ENCODE data around the gene SDK1. TPM values are rescaled to one million over a fixed set of nuclear protein-coding genes. Genes with fewer than 3 reads are reported as not detected.

SDK1 gene
- total and polyA plus RNA-seq, 12 donors = 1.0 to 5.3 (median 3.2) TPM

DNA sequence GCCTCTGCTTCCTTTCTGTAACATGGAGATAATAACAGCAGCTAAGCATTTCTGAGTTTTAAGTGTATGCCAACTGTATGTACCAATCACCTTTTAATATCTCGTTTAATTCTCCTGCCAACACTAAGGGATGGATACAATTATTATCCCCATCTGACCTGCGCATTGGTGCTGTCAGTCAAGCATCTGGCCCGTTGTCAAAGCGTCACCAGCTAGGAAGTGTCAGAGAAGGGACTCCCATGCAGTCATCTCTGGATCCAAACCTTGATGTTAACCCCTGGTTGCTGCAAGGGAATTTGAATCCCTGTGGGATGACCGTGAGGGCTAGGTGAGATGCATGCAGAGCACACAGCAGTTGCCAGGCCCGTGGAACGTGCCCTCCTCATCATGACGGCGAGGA is 506.8 kb downstream of the SDK1 start:
- ATAC-seq (no peak), DNase-seq (no peak)
- Histone ChIP-seq H3K9me3 (peaks cover 0 to 8% (median 0%) of the 10 kb centered on the region in 11 donors), H3K27me3 (no peaks in the 10 kb centered on the region), H3K4me3 (no peak overlapping the region), H3K4me1 (no peaks in the 10 kb centered on the region), H3K27ac (no peak overlapping the region), H3K36me3 (no peaks in the 10 kb centered on the region)
- TF ChIP-seq, protein P1, sequence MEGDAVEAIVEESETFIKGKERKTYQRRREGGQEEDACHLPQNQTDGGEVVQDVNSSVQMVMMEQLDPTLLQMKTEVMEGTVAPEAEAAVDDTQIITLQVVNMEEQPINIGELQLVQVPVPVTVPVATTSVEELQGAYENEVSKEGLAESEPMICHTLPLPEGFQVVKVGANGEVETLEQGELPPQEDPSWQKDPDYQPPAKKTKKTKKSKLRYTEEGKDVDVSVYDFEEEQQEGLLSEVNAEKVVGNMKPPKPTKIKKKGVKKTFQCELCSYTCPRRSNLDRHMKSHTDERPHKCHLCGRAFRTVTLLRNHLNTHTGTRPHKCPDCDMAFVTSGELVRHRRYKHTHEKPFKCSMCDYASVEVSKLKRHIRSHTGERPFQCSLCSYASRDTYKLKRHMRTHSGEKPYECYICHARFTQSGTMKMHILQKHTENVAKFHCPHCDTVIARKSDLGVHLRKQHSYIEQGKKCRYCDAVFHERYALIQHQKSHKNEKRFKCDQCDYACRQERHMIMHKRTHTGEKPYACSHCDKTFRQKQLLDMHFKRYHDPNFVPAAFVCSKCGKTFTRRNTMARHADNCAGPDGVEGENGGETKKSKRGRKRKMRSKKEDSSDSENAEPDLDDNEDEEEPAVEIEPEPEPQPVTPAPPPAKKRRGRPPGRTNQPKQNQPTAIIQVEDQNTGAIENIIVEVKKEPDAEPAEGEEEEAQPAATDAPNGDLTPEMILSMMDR (IDR thresholded peaks at IDR 0.05) = no peak
- intact Hi-C loops (cut with DNase I) = no loop called here
- WGBS, 2 donors = 56 to 73% methylated on average over 9 of the region's 9 CpGs

DNA sequence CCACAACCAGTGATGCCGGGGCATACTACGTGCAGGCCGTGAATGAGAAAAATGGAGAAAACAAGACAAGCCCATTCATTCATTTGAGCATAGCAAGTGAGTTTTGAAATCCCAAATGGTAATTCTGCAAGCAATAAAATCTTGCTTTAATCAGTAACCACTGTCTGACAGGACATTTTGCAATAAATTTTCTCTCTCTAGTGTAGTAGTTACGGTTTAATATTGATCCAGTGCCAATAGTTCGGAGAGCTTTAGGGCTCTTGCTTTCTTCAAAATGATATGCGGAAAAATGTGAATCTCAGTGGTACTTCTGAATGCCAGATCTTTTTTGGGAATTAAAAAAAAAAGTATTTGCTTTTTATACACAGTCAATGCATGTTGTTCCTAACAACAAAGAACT is 520.4 kb downstream of the SDK1 start:
- Histone ChIP-seq H3K27me3 (no peaks in the 10 kb centered on the region), H3K4me3 (no peak overlapping the region), H3K4me1 (no peaks in the 10 kb centered on the region), H3K27ac (no peak overlapping the region), H3K36me3 (no peaks in the 10 kb centered on the region), H3K9me3 (no peaks in the 10 kb centered on the region)
- TF ChIP-seq, protein P1 (IDR thresholded peaks at IDR 0.05) = no peak
- 84 to 89% methylated on average over 6 of the region's 6 CpGs for WGBS, 2 donors
- intact Hi-C loops (cut with DNase I) = no loop called here
- DNase-seq = no peak
- ATAC-seq = no peak

GRCh38 chr7:3825491-3825890 is 524.4 kb downstream of the SDK1 start:
- intact Hi-C loops (cut with DNase I) = no loop called here
- no peak for DNase-seq
- Histone ChIP-seq H3K4me3 (no peak overlapping the region), H3K27ac (no peak overlapping the region), H3K36me3 (no peaks in the 10 kb centered on the region), H3K9me3 (no peaks in the 10 kb centered on the region), H3K27me3 (no peaks in the 10 kb centered on the region), H3K4me1 (no peaks in the 10 kb centered on the region)
- TF ChIP-seq, protein P1 (IDR thresholded peaks at IDR 0.05) = no peak
- 78 to 81% methylated on average over 3 of the region's 3 CpGs for WGBS, 2 donors
- ATAC-seq = no peak

GRCh38 chr7:3832199-3832598 is 531.1 kb downstream of the SDK1 start:
- intact Hi-C loops (cut with DNase I) = no loop called here
- DNase-seq = no peak

More at GRCh38 chr7:3832199-3832598, 531.1 kb downstream of the SDK1 start:
- Histone ChIP-seq H3K27me3 (no peaks in the 10 kb centered on the region), H3K36me3 (no peaks in the 10 kb centered on the region), H3K4me1 (no peaks in the 10 kb centered on the region), H3K9me3 (no peaks in the 10 kb centered on the region), H3K4me3 (no peak overlapping the region), H3K27ac (no peak overlapping the region)
- WGBS, 2 donors = 84 to 89% methylated on average over 4 of the region's 4 CpGs
- TF ChIP-seq, protein P1 (IDR thresholded peaks at IDR 0.05) = no peak
- ATAC-seq = no peak

Measured in heart right ventricle (tissue), 16 donors.